Activated naive CD4-positive, alpha-beta T cell treated with anti-CD3 and anti-CD28 coated beads, Interleukin-2, amount 10 ng/mL, durations not matched to agents 7 days and 5 days (primary cell): ENCODE data around the gene MUC5B.
A peak's percentile ranks its signal among the peaks of the same experiment; 100 is the strongest.

Experiments used
- CTCF ChIA-PET: fragments of 350-600 bp; sonication (Branson Sonifier 250); formaldehyde crosslinking; loops from one replicate; lab custom pipeline; 2021; ENCODE audit warnings: antibody characterized with exemption; lab: Charles Lee
- DNase-seq: peaks from one replicate; pipeline ENCODE4 v3.0.0-alpha.2; 2020
- H3K27ac Mint-ChIP-seq: one replicate; pipeline ENCODE4 v1.8.0; 2021; ENCODE audit warnings: mild to moderate bottlenecking, moderate library complexity, mixed read lengths
- H3K27me3 Mint-ChIP-seq: one replicate; pipeline ENCODE4 v1.8.0; 2021; ENCODE audit warnings: mild to moderate bottlenecking, mixed read lengths
- H3K36me3 Mint-ChIP-seq: one replicate; pipeline ENCODE4 v1.8.0; 2021; ENCODE audit warnings: mixed read lengths
- H3K4me1 Mint-ChIP-seq: one replicate; pipeline ENCODE4 v1.8.0; 2021; ENCODE audit warnings: mixed read lengths
- H3K4me3 Mint-ChIP-seq: one replicate; pipeline ENCODE4 v1.8.0; 2021; ENCODE audit warnings: mild to moderate bottlenecking, moderate library complexity, mixed read lengths
- H3K9me3 Mint-ChIP-seq: one replicate; pipeline ENCODE4 v1.8.0; 2021; ENCODE audit warnings: mixed read lengths

The MUC5B gene

GRCh38 chr11:1227551-1228100, 4.8 kb downstream of the MUC5B start:
- Mint-ChIP-seq H3K27me3 (no peaks in the 10 kb centered on the region), H3K4me3 (no peak overlapping the region), H3K27ac (no peak overlapping the region), H3K9me3 (no peaks in the 10 kb centered on the region), H3K4me1 (no peaks in the 10 kb centered on the region), H3K36me3 (no peaks in the 10 kb centered on the region)
- CTCF ChIA-PET: no interaction called here
- peak; percentile 14 for DNase-seq

GRCh38 chr11:1228101-1228821, 5.4 kb downstream of the MUC5B start:
- H3K9me3 Mint-ChIP-seq: no peaks in the 10 kb centered on the region
- no peak overlapping the region for H3K4me3 Mint-ChIP-seq
- no peak overlapping the region for H3K27ac Mint-ChIP-seq
- no peaks in the 10 kb centered on the region for H3K4me1 Mint-ChIP-seq
- DNase-seq: peak; percentile 16
- no peaks in the 10 kb centered on the region for H3K27me3 Mint-ChIP-seq
- H3K36me3 Mint-ChIP-seq: no peaks in the 10 kb centered on the region
- CTCF ChIA-PET: no interaction called here

- no peaks in the 10 kb centered on the region for H3K4me1 Mint-ChIP-seq
- CTCF ChIA-PET: no interaction called here
Measured at GRCh38 chr11:1228921-1229451, 6.1 kb downstream of the MUC5B start.

GRCh38 chr11:1229471-1230120, 6.7 kb downstream of the MUC5B start:
- no peaks in the 10 kb centered on the region for H3K36me3 Mint-ChIP-seq
- no peaks in the 10 kb centered on the region for H3K4me1 Mint-ChIP-seq
- no peaks in the 10 kb centered on the region for H3K9me3 Mint-ChIP-seq
- H3K27me3 Mint-ChIP-seq: no peaks in the 10 kb centered on the region
- CTCF ChIA-PET: no interaction called here
- H3K4me3 Mint-ChIP-seq: no peak overlapping the region
- no peak overlapping the region for H3K27ac Mint-ChIP-seq
- peak; percentile 16 for DNase-seq

More at GRCh38 chr11:1228921-1229451, 6.1 kb downstream of the MUC5B start:
- H3K9me3 Mint-ChIP-seq: no peaks in the 10 kb centered on the region
- no peaks in the 10 kb centered on the region for H3K36me3 Mint-ChIP-seq
- no peak overlapping the region for H3K27ac Mint-ChIP-seq
- no peaks in the 10 kb centered on the region for H3K27me3 Mint-ChIP-seq
- no peak overlapping the region for H3K4me3 Mint-ChIP-seq
- peak; percentile 17 for DNase-seq

- no peak for DNase-seq
- H3K36me3 Mint-ChIP-seq: no peaks in the 10 kb centered on the region
- CTCF ChIA-PET: no interaction called here
- no peaks in the 10 kb centered on the region for H3K4me1 Mint-ChIP-seq
- H3K27ac Mint-ChIP-seq: no peak overlapping the region
- H3K27me3 Mint-ChIP-seq: no peaks in the 10 kb centered on the region
- H3K4me3 Mint-ChIP-seq: no peak overlapping the region
- no peaks in the 10 kb centered on the region for H3K9me3 Mint-ChIP-seq
Measured at GRCh38 chr11:1230121-1230455, 7.2 kb downstream of the MUC5B start.

GRCh38 chr11:1230456-1231395, 7.9 kb downstream of the MUC5B start:
- H3K4me1 Mint-ChIP-seq: no peaks in the 10 kb centered on the region
- H3K9me3 Mint-ChIP-seq: no peaks in the 10 kb centered on the region
- H3K27me3 Mint-ChIP-seq: no peaks in the 10 kb centered on the region
- CTCF ChIA-PET: no interaction called here
- no peak overlapping the region for H3K27ac Mint-ChIP-seq
- H3K36me3 Mint-ChIP-seq: no peaks in the 10 kb centered on the region
- DNase-seq: peak; percentile 17
- no peak overlapping the region for H3K4me3 Mint-ChIP-seq

GRCh38 chr11:1231396-1232020, 8.6 kb downstream of the MUC5B start:
- Mint-ChIP-seq H3K4me1 (no peaks in the 10 kb centered on the region), H3K9me3 (no peaks in the 10 kb centered on the region), H3K36me3 (no peaks in the 10 kb centered on the region), H3K27ac (no peak overlapping the region), H3K4me3 (no peak overlapping the region), H3K27me3 (no peaks in the 10 kb centered on the region)
- CTCF ChIA-PET: no interaction called here
- DNase-seq: peak; percentile 11

GRCh38 chr11:1232021-1232882, 9.4 kb downstream of the MUC5B start:
- Mint-ChIP-seq H3K4me1 (no peaks in the 10 kb centered on the region), H3K27ac (no peak overlapping the region), H3K9me3 (no peaks in the 10 kb centered on the region), H3K4me3 (no peak overlapping the region), H3K36me3 (no peaks in the 10 kb centered on the region), H3K27me3 (no peaks in the 10 kb centered on the region)
- DNase-seq: peak; percentile 18
- CTCF ChIA-PET: no interaction called here

- Mint-ChIP-seq H3K4me3 (no peak overlapping the region), H3K4me1 (no peaks in the 10 kb centered on the region), H3K27ac (no peak overlapping the region), H3K27me3 (no peaks in the 10 kb centered on the region), H3K9me3 (no peaks in the 10 kb centered on the region), H3K36me3 (no peaks in the 10 kb centered on the region)
- CTCF ChIA-PET: no interaction called here
- DNase-seq: peak; percentile 8
Measured at GRCh38 chr11:1232883-1233321, 10.0 kb downstream of the MUC5B start.

GRCh38 chr11:1233351-1234053, 10.6 kb downstream of the MUC5B start:
- no peaks in the 10 kb centered on the region for H3K4me1 Mint-ChIP-seq
- H3K27me3 Mint-ChIP-seq: no peaks in the 10 kb centered on the region
- no peak overlapping the region for H3K27ac Mint-ChIP-seq
- H3K4me3 Mint-ChIP-seq: no peak overlapping the region
- DNase-seq: no peak
- H3K9me3 Mint-ChIP-seq: no peaks in the 10 kb centered on the region
- CTCF ChIA-PET: no interaction called here
- H3K36me3 Mint-ChIP-seq: no peaks in the 10 kb centered on the region

- H3K27ac Mint-ChIP-seq: no peak overlapping the region
- H3K4me3 Mint-ChIP-seq: no peak overlapping the region
- H3K9me3 Mint-ChIP-seq: no peaks in the 10 kb centered on the region
- DNase-seq: peak; percentile 15
- H3K27me3 Mint-ChIP-seq: no peaks in the 10 kb centered on the region
- H3K4me1 Mint-ChIP-seq: no peaks in the 10 kb centered on the region
- CTCF ChIA-PET: no interaction called here
- no peaks in the 10 kb centered on the region for H3K36me3 Mint-ChIP-seq
Measured at GRCh38 chr11:1234054-1234720, 11.3 kb downstream of the MUC5B start.

- Mint-ChIP-seq H3K4me1 (no peaks in the 10 kb centered on the region), H3K36me3 (no peaks in the 10 kb centered on the region), H3K4me3 (no peak overlapping the region), H3K9me3 (no peaks in the 10 kb centered on the region), H3K27ac (no peak overlapping the region), H3K27me3 (no peaks in the 10 kb centered on the region)
- CTCF ChIA-PET: no interaction called here
- peak; percentile 10 for DNase-seq
Measured at GRCh38 chr11:1234771-1235305, 12.0 kb downstream of the MUC5B start.
